Measurements from ENCODE around the gene GALNT10. TPM values are rescaled to one million over a fixed set of nuclear protein-coding genes. Genes with fewer than 3 reads are reported as not detected.
A peak's percentile ranks its signal among the peaks of the same experiment; 100 is the strongest.

Gene GALNT10
- total and polyA plus RNA-seq, 5 donors = 3.4 to 21.7 (median 15.4) TPM

GRCh38 chr5:154237946-154238345 lies 47.4 kb downstream of the GALNT10 start:
- Histone ChIP-seq H3K9me3 (ENCODE audit: control insufficient read depth, low read length) (no peaks in the 10 kb centered on the region), H3K4me3 (ENCODE audit: low read length) (no peak overlapping the region), H3K27ac (ENCODE audit: low read length) (no peak overlapping the region), H3K27me3 (ENCODE audit: control insufficient read depth, insufficient read depth) (no peaks in the 10 kb centered on the region), H3K4me1 (ENCODE audit: control insufficient read depth, insufficient read depth, low read length) (no peaks in the 10 kb centered on the region)
- intact Hi-C loops (cut with DNase I) = no loop called here
- no peak for ATAC-seq
- 69% methylated on average over 5 of the region's 5 CpGs for WGBS
- DNase-seq = no peak

- Histone ChIP-seq H3K4me3 (ENCODE audit: low read length) (no peak overlapping the region), H3K27me3 (ENCODE audit: control insufficient read depth, insufficient read depth) (no peaks in the 10 kb centered on the region), H3K27ac (ENCODE audit: low read length) (no peak overlapping the region), H3K4me1 (ENCODE audit: control insufficient read depth, insufficient read depth, low read length) (no peaks in the 10 kb centered on the region), H3K9me3 (ENCODE audit: control insufficient read depth, low read length) (no peaks in the 10 kb centered on the region)
- intact Hi-C loops (cut with DNase I) = no loop called here
- WGBS = 63% methylated on average over 10 of the region's 10 CpGs
- DNase-seq (no peak), ATAC-seq (peak in 1 of 2 donors; percentile 28)
These were observed 48.4 kb downstream of the GALNT10 start for GRCh38 chr5:154238776-154239481.

- ATAC-seq (no peak), DNase-seq (no peak)
- H3K4me1 ChIP-seq (ENCODE audit: control insufficient read depth, insufficient read depth, low read length) = no peaks in the 10 kb centered on the region
- no peak overlapping the region for H3K4me3 ChIP-seq (ENCODE audit: low read length)
- no peaks in the 10 kb centered on the region for H3K9me3 ChIP-seq (ENCODE audit: control insufficient read depth, low read length)
- no peak overlapping the region for H3K27ac ChIP-seq (ENCODE audit: low read length)
- 96% methylated on average over 2 of the region's 2 CpGs for WGBS
- intact Hi-C loops (cut with DNase I) = no loop called here
- H3K27me3 ChIP-seq (ENCODE audit: control insufficient read depth, insufficient read depth) = no peaks in the 10 kb centered on the region
These were observed 50.1 kb downstream of the GALNT10 start for GRCh38 chr5:154240595-154240994.

- Histone ChIP-seq H3K4me3 (ENCODE audit: low read length) (no peak overlapping the region), H3K4me1 (ENCODE audit: control insufficient read depth, insufficient read depth, low read length) (no peaks in the 10 kb centered on the region), H3K27me3 (ENCODE audit: control insufficient read depth, insufficient read depth) (no peaks in the 10 kb centered on the region), H3K27ac (ENCODE audit: low read length) (no peak overlapping the region), H3K9me3 (ENCODE audit: control insufficient read depth, low read length) (no peaks in the 10 kb centered on the region)
- no peak for DNase-seq
- intact Hi-C loops (cut with DNase I) = no loop called here
- 75% methylated on average over 4 of the region's 4 CpGs for WGBS
- ATAC-seq = no peak
These were observed 50.5 kb downstream of the GALNT10 start for GRCh38 chr5:154241021-154241420.

- intact Hi-C loops (cut with DNase I) = no loop called here
- no peak for ATAC-seq
- 85% methylated on average over 1 of the region's 1 CpG for WGBS
These were observed 51.9 kb downstream of the GALNT10 start for GRCh38 chr5:154242442-154242841.

GRCh38 chr5:154242964-154243376 lies 52.4 kb downstream of the GALNT10 start:
- 0% methylated on average over 1 of the region's 1 CpG for WGBS
- no peak overlapping the region for H3K4me3 ChIP-seq (ENCODE audit: low read length)
- no peaks in the 10 kb centered on the region for H3K27me3 ChIP-seq (ENCODE audit: control insufficient read depth, insufficient read depth)
- DNase-seq (no peak), ATAC-seq (no peak)
- H3K4me1 ChIP-seq (ENCODE audit: control insufficient read depth, insufficient read depth, low read length) = no peaks in the 10 kb centered on the region
- H3K27ac ChIP-seq (ENCODE audit: low read length) = no peak overlapping the region
- no peaks in the 10 kb centered on the region for H3K9me3 ChIP-seq (ENCODE audit: control insufficient read depth, low read length)
- intact Hi-C loops (cut with DNase I) = no loop called here

More at GRCh38 chr5:154242442-154242841, 51.9 kb downstream of the GALNT10 start:
- DNase-seq = no peak
- Histone ChIP-seq H3K27me3 (ENCODE audit: control insufficient read depth, insufficient read depth) (no peaks in the 10 kb centered on the region), H3K4me1 (ENCODE audit: control insufficient read depth, insufficient read depth, low read length) (no peaks in the 10 kb centered on the region), H3K9me3 (ENCODE audit: control insufficient read depth, low read length) (no peaks in the 10 kb centered on the region), H3K4me3 (ENCODE audit: low read length) (no peak overlapping the region), H3K27ac (ENCODE audit: low read length) (no peak overlapping the region)

GRCh38 chr5:154243736-154244135 lies 53.2 kb downstream of the GALNT10 start:
- 94% methylated on average over 2 of the region's 2 CpGs for WGBS
- ATAC-seq = no peak
- DNase-seq = no peak
- Histone ChIP-seq H3K9me3 (ENCODE audit: control insufficient read depth, low read length) (no peaks in the 10 kb centered on the region), H3K4me1 (ENCODE audit: control insufficient read depth, insufficient read depth, low read length) (no peaks in the 10 kb centered on the region), H3K4me3 (ENCODE audit: low read length) (no peak overlapping the region), H3K27me3 (ENCODE audit: control insufficient read depth, insufficient read depth) (no peaks in the 10 kb centered on the region), H3K27ac (ENCODE audit: low read length) (no peak overlapping the region)
- intact Hi-C loops (cut with DNase I) = no loop called here

GRCh38 chr5:154244476-154244875 lies 53.9 kb downstream of the GALNT10 start:
- ATAC-seq (no peak), DNase-seq (no peak)
- H3K27me3 ChIP-seq (ENCODE audit: control insufficient read depth, insufficient read depth) = no peaks in the 10 kb centered on the region
- 73% methylated on average over 3 of the region's 3 CpGs for WGBS
- intact Hi-C loops (cut with DNase I) = no loop called here
- H3K27ac ChIP-seq (ENCODE audit: low read length) = no peak overlapping the region
- no peaks in the 10 kb centered on the region for H3K9me3 ChIP-seq (ENCODE audit: control insufficient read depth, low read length)
- no peaks in the 10 kb centered on the region for H3K4me1 ChIP-seq (ENCODE audit: control insufficient read depth, insufficient read depth, low read length)
- no peak overlapping the region for H3K4me3 ChIP-seq (ENCODE audit: low read length)

GRCh38 chr5:154248691-154249090 lies 58.2 kb downstream of the GALNT10 start:
- ATAC-seq (no peak), DNase-seq (no peak)
- 97% methylated on average over 2 of the region's 2 CpGs for WGBS
- H3K4me3 ChIP-seq (ENCODE audit: low read length) = no peak overlapping the region
- no peaks in the 10 kb centered on the region for H3K4me1 ChIP-seq (ENCODE audit: control insufficient read depth, insufficient read depth, low read length)
- intact Hi-C loops (cut with DNase I) = no loop called here
- H3K27ac ChIP-seq (ENCODE audit: low read length) = no peak overlapping the region
- no peaks in the 10 kb centered on the region for H3K9me3 ChIP-seq (ENCODE audit: control insufficient read depth, low read length)
- no peaks in the 10 kb centered on the region for H3K27me3 ChIP-seq (ENCODE audit: control insufficient read depth, insufficient read depth)

- intact Hi-C loops (cut with DNase I) = no loop called here
- no peaks in the 10 kb centered on the region for H3K4me1 ChIP-seq (ENCODE audit: control insufficient read depth, insufficient read depth, low read length)
- ATAC-seq (peak in 1 of 2 donors; percentile 29), DNase-seq (no peak)
- H3K27ac ChIP-seq (ENCODE audit: low read length) = no peak overlapping the region
- no peak overlapping the region for H3K4me3 ChIP-seq (ENCODE audit: low read length)
- WGBS = 52% methylated on average over 3 of the region's 3 CpGs
- no peaks in the 10 kb centered on the region for H3K27me3 ChIP-seq (ENCODE audit: control insufficient read depth, insufficient read depth)
- H3K9me3 ChIP-seq (ENCODE audit: control insufficient read depth, low read length) = no peaks in the 10 kb centered on the region
These were observed 59.3 kb downstream of the GALNT10 start for GRCh38 chr5:154249826-154250225.

GRCh38 chr5:154251529-154251928 lies 61.0 kb downstream of the GALNT10 start:
- ATAC-seq = no peak
- intact Hi-C loops (cut with DNase I) = no loop called here
- H3K9me3 ChIP-seq (ENCODE audit: control insufficient read depth, low read length) = no peaks in the 10 kb centered on the region

GRCh38 chr5:154253807-154254206 lies 63.3 kb downstream of the GALNT10 start:
- no peak for ATAC-seq
- Histone ChIP-seq H3K9me3 (ENCODE audit: control insufficient read depth, low read length) (no peaks in the 10 kb centered on the region), H3K27ac (ENCODE audit: low read length) (no peak overlapping the region), H3K27me3 (ENCODE audit: control insufficient read depth, insufficient read depth) (no peaks in the 10 kb centered on the region), H3K4me3 (ENCODE audit: low read length) (no peak overlapping the region), H3K4me1 (ENCODE audit: control insufficient read depth, insufficient read depth, low read length) (no peaks in the 10 kb centered on the region)
- intact Hi-C loops (cut with DNase I) = no loop called here
- DNase-seq = no peak
- WGBS = 96% methylated on average over 2 of the region's 2 CpGs

More at GRCh38 chr5:154251529-154251928, 61.0 kb downstream of the GALNT10 start:
- no peaks in the 10 kb centered on the region for H3K4me1 ChIP-seq (ENCODE audit: control insufficient read depth, insufficient read depth, low read length)
- H3K27ac ChIP-seq (ENCODE audit: low read length) = no peak overlapping the region
- no peak for DNase-seq
- no peak overlapping the region for H3K4me3 ChIP-seq (ENCODE audit: low read length)
- H3K27me3 ChIP-seq (ENCODE audit: control insufficient read depth, insufficient read depth) = no peaks in the 10 kb centered on the region
